WTC11 (cell line): ENCODE measurements around the gene AQP10.

Source experiments
- ATF6 ChIP-seq: sonication (generic); formaldehyde crosslinking; IDR thresholded peaks from 2 replicates; pipeline ENCODE4 v1.8.1; 2023; ENCODE audit warnings: mild to moderate bottlenecking, missing genetic modification reagents
- CTCF ChIP-seq: fragments of 200-600 bp; IDR thresholded peaks from 2 replicates; pipeline ENCODE4 v1.8.0; 2022; ENCODE audit warnings: antibody characterized with exemption
- E2F1 ChIP-seq: sonication (generic); formaldehyde crosslinking; IDR thresholded peaks from 2 replicates; pipeline ENCODE4 v1.8.0; 2022; ENCODE audit warnings: mild to moderate bottlenecking, missing genetic modification reagents
- ESRRA ChIP-seq: sonication (generic); formaldehyde crosslinking; IDR thresholded peaks from 2 replicates; pipeline ENCODE4 v1.8.1; 2022; ENCODE audit warnings: mild to moderate bottlenecking, missing genetic modification reagents, borderline replicate concordance
- NR1H2 ChIP-seq: sonication (generic); formaldehyde crosslinking; IDR thresholded peaks from 2 replicates; pipeline ENCODE4 v1.9.0; 2021; ENCODE audit warnings: mild to moderate bottlenecking, moderate library complexity, missing genetic modification reagents
- TCF7 ChIP-seq: sonication (generic); formaldehyde crosslinking; IDR thresholded peaks from 2 replicates; pipeline ENCODE4 v1.8.0; 2022; ENCODE audit warnings: mild to moderate bottlenecking, low read depth, missing genetic modification reagents, moderate library complexity

- no peak for TF ChIP-seq ESRRA
- no peak for TF ChIP-seq NR1H2 (CRISPR knock-in tag)
- no peak for TF ChIP-seq TCF7 (CRISPR knock-in tag)
- TF ChIP-seq CTCF, result no peak
- TF ChIP-seq E2F1, result no peak
- TF ChIP-seq ATF6 (CRISPR knock-in tag), result no peak
Measured at GRCh38 chr1:154349121-154349520, 28.2 kb downstream of the AQP10 start.
